Peyer's patch (tissue), 4 donors: Measurements from ENCODE around the gene CLUH.

ENCODE experiments used
- POLR2A ChIP-seq, 2 donors: fragments of 450-650 bp; IDR thresholded peaks; one replicate each; pipeline ENCODE4 v1.5.1; 2017; ENCODE audit warnings: antibody characterized with exemption in 2 of 2, mild to moderate bottlenecking in 2 of 2, moderate library complexity in 2 of 2
- TF ChIP-seq, protein P1 (sequence below), 6 experiments: fragments of 450-650 bp in 4 of 6; fragments of 200-600 bp in 2 of 6; sonication (generic) in 1 of 6; IDR thresholded peaks; one replicate each; pipeline ENCODE4 v1.5.1; 2017 to 2019; ENCODE audit warnings: antibody characterized with exemption in 6 of 6, mild to moderate bottlenecking in 3 of 6, moderate library complexity in 1 of 6

DNA sequence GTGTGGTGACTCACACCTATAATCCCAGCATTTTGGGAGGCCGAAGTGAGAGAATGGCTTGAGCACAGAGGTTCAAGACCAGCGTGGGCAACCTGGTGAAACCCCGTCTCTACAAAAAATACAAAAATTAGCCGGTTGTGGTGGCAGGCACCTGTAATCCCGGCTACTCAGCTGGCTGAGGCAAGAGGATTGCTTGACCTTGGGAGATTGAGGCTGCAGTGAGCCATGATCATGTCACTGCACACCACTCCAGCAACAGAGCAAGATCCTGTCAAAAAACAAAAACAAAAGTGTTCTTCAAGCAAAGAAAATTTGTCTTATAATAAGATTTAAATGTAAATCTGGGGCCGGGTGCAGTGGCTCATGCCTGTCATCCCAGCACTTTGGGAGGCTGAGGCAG, 66.6 kb downstream of the CLUH start:
- TF ChIP-seq, protein P1, sequence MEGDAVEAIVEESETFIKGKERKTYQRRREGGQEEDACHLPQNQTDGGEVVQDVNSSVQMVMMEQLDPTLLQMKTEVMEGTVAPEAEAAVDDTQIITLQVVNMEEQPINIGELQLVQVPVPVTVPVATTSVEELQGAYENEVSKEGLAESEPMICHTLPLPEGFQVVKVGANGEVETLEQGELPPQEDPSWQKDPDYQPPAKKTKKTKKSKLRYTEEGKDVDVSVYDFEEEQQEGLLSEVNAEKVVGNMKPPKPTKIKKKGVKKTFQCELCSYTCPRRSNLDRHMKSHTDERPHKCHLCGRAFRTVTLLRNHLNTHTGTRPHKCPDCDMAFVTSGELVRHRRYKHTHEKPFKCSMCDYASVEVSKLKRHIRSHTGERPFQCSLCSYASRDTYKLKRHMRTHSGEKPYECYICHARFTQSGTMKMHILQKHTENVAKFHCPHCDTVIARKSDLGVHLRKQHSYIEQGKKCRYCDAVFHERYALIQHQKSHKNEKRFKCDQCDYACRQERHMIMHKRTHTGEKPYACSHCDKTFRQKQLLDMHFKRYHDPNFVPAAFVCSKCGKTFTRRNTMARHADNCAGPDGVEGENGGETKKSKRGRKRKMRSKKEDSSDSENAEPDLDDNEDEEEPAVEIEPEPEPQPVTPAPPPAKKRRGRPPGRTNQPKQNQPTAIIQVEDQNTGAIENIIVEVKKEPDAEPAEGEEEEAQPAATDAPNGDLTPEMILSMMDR (IDR thresholded peaks at IDR 0.05), result no peak
- no peak for TF ChIP-seq POLR2A (IDR thresholded peaks at IDR 0.05)
